Chondrocyte (in vitro differentiated cells): ENCODE results near the gene MEIOB. TPM values are rescaled to one million over a fixed set of nuclear protein-coding genes. Genes with fewer than 3 reads are reported as not detected.

Source experiments
- DNase-seq: peaks from one replicate; pipeline ENCODE4 v3.0.0; 2021; ENCODE audit warnings: mixed read lengths, low spot score
- H3K27ac Mint-ChIP-seq: one replicate; pipeline ENCODE4 v1.8.0; 2021; ENCODE audit warnings: mild to moderate bottlenecking, moderate library complexity, mixed read lengths; ENCODE audit not compliant: unreplicated experiment
- H3K27me3 Mint-ChIP-seq: 2 replicates; pipeline ENCODE4 v1.8.0; 2021; ENCODE audit warnings: low read depth, mixed read lengths
- H3K36me3 Mint-ChIP-seq: 2 replicates; pipeline ENCODE4 v1.8.0; 2021; ENCODE audit warnings: low read depth, mixed read lengths
- H3K4me1 Mint-ChIP-seq: 2 replicates; pipeline ENCODE4 v1.8.0; 2021; ENCODE audit warnings: low read depth, mild to moderate bottlenecking, mixed read lengths
- H3K4me3 Mint-ChIP-seq: one replicate; pipeline ENCODE4 v1.8.0; 2021; ENCODE audit warnings: mild to moderate bottlenecking, moderate library complexity, mixed read lengths; ENCODE audit not compliant: unreplicated experiment
- H3K9me3 Mint-ChIP-seq: 2 replicates; pipeline ENCODE4 v1.8.0; 2021; ENCODE audit warnings: low read depth, mixed read lengths
- total RNA-seq: library from RNA; stranded (reverse); gene quantifications from 3 replicates; pipeline ENCODE4 v1.2.1, GENCODE V29; 2021
- TF ChIP-seq, protein P1 (sequence below): fragments of 200-600 bp; sonication (generic); IDR thresholded peaks from 2 replicates; pipeline ENCODE4 v1.5.0; 2021; ENCODE audit warnings: antibody characterized with exemption, mild to moderate bottlenecking, moderate library complexity

MEIOB gene
- total RNA-seq, 1 donor from 2014 or later: 1.2 TPM

DNA sequence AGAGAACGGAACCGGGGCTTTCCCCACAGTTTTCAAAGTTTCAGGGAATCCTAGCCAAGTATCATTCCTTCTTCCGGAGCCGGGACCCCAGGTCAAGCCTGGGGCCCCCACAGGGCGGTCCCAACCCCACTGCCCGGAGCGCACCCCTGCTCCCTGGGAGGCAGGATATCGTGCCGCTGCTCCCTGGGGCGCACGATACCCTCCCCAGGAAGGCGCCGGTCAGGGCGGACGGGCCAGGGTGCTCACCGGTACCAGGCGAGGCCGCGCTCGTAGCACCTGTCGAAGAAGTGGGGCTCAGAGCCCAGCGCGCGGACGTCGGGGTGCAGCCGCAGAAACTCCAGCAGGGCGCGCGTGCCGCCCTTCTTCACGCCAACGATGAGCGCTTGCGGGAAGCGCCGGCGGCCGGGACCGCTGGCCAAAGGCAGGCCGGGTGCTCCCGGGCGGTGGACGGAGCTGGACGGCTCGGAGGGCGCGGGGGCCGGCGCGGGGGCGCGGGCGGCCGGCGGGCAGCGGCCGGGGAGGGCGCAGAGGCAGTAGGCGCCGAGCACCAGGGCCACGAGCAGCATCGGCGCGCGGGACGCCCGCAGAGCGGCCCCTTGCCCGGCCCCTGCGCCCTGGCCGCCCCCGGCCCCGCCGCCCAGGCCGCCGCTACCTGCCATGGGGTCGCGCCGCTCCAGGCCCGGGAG is 45.8 kb upstream of the MEIOB start:
- TF ChIP-seq, protein P1, sequence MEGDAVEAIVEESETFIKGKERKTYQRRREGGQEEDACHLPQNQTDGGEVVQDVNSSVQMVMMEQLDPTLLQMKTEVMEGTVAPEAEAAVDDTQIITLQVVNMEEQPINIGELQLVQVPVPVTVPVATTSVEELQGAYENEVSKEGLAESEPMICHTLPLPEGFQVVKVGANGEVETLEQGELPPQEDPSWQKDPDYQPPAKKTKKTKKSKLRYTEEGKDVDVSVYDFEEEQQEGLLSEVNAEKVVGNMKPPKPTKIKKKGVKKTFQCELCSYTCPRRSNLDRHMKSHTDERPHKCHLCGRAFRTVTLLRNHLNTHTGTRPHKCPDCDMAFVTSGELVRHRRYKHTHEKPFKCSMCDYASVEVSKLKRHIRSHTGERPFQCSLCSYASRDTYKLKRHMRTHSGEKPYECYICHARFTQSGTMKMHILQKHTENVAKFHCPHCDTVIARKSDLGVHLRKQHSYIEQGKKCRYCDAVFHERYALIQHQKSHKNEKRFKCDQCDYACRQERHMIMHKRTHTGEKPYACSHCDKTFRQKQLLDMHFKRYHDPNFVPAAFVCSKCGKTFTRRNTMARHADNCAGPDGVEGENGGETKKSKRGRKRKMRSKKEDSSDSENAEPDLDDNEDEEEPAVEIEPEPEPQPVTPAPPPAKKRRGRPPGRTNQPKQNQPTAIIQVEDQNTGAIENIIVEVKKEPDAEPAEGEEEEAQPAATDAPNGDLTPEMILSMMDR: no peak
- Mint-ChIP-seq H3K27me3 (peaks cover 46% of the 10 kb centered on the region), H3K9me3 (no peaks in the 10 kb centered on the region), H3K36me3 (peaks cover 1% of the 10 kb centered on the region), H3K4me3 (no peak overlapping the region), H3K4me1 (peaks cover 3% of the 10 kb centered on the region), H3K27ac (no peak overlapping the region)
- no peak for DNase-seq

DNA sequence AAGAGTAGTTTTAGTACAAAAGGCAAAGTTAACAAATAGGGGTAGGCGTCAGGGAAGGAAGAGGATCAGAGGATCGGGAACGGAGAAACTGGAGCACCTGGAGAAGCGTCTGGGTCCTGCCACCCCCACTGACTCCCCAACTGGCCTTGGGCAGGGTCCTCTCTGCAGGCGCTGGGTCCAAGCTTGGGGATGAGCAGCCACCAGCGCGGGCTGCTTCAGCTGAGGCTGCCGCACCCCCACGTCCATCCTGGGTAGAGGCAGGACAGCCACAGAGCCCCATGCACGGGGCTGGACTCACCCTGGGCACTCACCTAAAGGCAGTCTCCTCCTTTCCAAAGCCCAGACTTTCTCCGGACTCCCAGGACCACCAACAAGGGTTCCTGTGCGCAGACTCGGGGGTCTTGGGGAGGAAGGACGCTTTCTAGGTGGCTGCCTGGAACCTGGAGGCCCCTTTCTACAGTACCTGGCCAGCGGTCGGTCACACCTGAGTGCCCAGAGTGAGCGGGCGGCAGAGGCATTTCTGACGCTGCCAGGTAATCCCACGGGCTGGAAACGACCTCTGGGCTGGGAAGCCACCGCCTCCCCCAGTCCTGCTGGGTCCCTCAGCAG is 45.2 kb upstream of the MEIOB start:
- DNase-seq: no peak
- H3K27ac Mint-ChIP-seq: no peak overlapping the region
- H3K27me3 Mint-ChIP-seq: peaks cover 41% of the 10 kb centered on the region
- no peak overlapping the region for H3K4me3 Mint-ChIP-seq
- TF ChIP-seq, protein P1: no peak
- no peaks in the 10 kb centered on the region for H3K9me3 Mint-ChIP-seq
- peaks cover 3% of the 10 kb centered on the region for H3K4me1 Mint-ChIP-seq
- H3K36me3 Mint-ChIP-seq: no peaks in the 10 kb centered on the region

DNA sequence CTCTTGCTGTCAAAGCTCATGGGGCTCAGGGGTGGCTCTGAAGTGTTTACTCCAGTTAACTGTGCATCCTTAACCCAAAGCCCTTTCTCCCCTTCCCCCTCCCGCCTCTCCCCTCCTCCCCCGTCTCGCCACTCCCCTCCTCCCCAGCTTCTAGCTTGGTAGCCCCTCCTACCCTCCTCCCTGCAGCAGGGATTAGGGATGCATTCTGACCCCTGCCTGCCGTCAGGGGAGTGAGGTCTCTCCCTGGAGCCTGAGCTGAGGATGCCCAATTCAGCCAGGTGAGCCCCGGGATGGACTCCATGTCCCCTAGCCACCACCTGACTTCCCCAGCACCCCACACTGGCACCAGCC is 44.7 kb upstream of the MEIOB start:
- Mint-ChIP-seq H3K27ac (no peak overlapping the region), H3K4me3 (no peak overlapping the region), H3K9me3 (no peaks in the 10 kb centered on the region), H3K36me3 (no peaks in the 10 kb centered on the region), H3K4me1 (peaks cover 3% of the 10 kb centered on the region), H3K27me3 (peaks cover 41% of the 10 kb centered on the region)
- DNase-seq: no peak
- TF ChIP-seq, protein P1: no peak

DNA sequence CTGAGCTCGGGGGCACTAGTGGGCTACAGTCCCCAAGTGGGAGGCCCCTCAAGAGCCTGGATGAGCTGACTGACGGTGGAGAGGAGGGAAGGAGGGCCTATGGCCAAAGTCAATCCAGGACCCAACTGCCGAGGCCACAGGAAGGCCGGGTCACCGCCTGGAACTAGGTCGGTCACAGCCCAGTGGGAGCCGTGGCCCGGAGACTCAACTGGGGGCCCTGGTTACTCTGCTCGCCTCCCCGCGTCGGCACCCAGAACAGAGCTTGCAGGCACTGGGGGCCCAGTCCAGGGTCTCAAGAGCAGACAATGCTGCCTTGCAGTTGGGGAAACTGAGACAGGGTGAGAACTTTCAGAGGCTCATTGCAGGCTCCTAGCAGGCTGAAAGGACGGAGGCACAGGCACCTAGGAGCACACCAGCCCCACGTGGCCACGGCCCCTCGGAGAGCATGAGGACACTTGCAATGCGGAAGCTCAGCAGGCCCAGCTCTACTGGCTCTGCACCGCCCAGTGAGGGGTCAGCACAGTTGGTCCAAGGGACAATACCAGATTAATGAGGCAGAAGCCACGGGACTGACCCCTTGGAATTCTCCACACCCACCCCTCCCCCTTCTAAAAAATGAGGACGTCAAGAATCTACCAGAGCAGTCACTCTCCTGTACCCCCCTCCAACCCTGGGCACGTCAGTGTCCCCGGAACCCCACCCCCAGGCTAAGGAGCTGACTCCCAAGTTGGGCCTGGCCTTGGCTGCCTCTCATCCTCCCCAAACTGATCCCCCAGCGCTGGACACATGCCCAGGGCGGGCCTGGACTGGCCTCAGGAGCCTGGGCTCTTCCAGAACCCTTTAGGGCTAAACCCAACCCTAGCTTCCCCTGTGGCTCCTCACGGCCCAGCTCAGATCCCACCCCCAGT is 44.0 kb upstream of the MEIOB start:
- DNase-seq: no peak

DNA sequence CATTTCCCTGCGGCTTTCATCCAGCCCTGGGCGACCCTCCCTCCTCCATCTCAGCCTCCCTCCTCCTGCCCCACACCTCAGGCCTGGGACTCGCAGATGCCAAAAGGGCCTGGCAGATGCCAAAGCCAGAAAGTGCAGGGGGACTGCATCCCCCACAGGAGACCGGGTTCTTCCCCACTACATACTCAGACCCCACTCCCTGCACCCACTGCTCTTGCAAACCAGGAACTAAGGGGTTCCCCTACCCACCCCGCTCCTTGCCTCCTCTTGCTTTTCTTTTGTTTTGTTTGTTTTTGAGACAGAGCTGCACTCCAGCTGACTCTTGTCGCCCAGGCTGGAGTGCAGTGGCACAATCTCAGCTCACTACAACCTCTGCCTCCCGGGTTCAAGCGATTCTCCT is 43.0 kb upstream of the MEIOB start:
- H3K4me1 Mint-ChIP-seq: no peaks in the 10 kb centered on the region
- no peak overlapping the region for H3K27ac Mint-ChIP-seq
- no peak overlapping the region for H3K4me3 Mint-ChIP-seq
- H3K36me3 Mint-ChIP-seq: no peaks in the 10 kb centered on the region
- H3K27me3 Mint-ChIP-seq: peaks cover 24% of the 10 kb centered on the region
- TF ChIP-seq, protein P1: no peak
- no peak for DNase-seq
- no peaks in the 10 kb centered on the region for H3K9me3 Mint-ChIP-seq

More for the DNA sequence above, 44.0 kb upstream of the MEIOB start:
- Mint-ChIP-seq H3K27ac (no peak overlapping the region), H3K27me3 (peaks cover 34% of the 10 kb centered on the region), H3K4me3 (no peak overlapping the region), H3K9me3 (no peaks in the 10 kb centered on the region), H3K4me1 (peaks cover 3% of the 10 kb centered on the region), H3K36me3 (no peaks in the 10 kb centered on the region)
- TF ChIP-seq, protein P1: no peak
